ENCODE data around the gene MATK. TPM values are rescaled to one million over a fixed set of nuclear protein-coding genes. Genes with fewer than 3 reads are reported as not detected.

MATK gene
- total RNA-seq, 1 donor from 2014 or later, result 1.8 TPM

GRCh38 chr19:3750211-3750610 is 36.0 kb downstream of the MATK start:
- TF ChIP-seq CTCF (IDR thresholded peaks at IDR 0.05; ENCODE audit: unreplicated experiment), result no peak
- no peaks in the 10 kb centered on the region for H3K4me1 Mint-ChIP-seq (ENCODE audit: low read depth)
- H3K27me3 Mint-ChIP-seq, result no peaks in the 10 kb centered on the region
- no peak overlapping the region for H3K27ac Mint-ChIP-seq
- H3K9me3 Mint-ChIP-seq (ENCODE audit: low read depth), result no peaks in the 10 kb centered on the region
- H3K36me3 Mint-ChIP-seq (ENCODE audit: insufficient read depth), result peaks cover 13% of the 10 kb centered on the region
- no peak for DNase-seq (ENCODE audit: low spot score, unreplicated experiment)
- H3K4me3 Mint-ChIP-seq (ENCODE audit: low read depth), result no peak overlapping the region

- H3K27ac Mint-ChIP-seq, result no peak overlapping the region
- H3K36me3 Mint-ChIP-seq (ENCODE audit: insufficient read depth), result peaks cover 8% of the 10 kb centered on the region
- H3K4me1 Mint-ChIP-seq (ENCODE audit: low read depth), result peaks cover 2% of the 10 kb centered on the region
- H3K9me3 Mint-ChIP-seq (ENCODE audit: low read depth), result no peaks in the 10 kb centered on the region
- H3K27me3 Mint-ChIP-seq, result no peaks in the 10 kb centered on the region
- no peak for TF ChIP-seq CTCF (IDR thresholded peaks at IDR 0.05; ENCODE audit: unreplicated experiment)
- no peak overlapping the region for H3K4me3 Mint-ChIP-seq (ENCODE audit: low read depth)
- DNase-seq (ENCODE audit: low spot score, unreplicated experiment), result no peak
These were observed 37.2 kb downstream of the MATK start for GRCh38 chr19:3748965-3749364.

GRCh38 chr19:3746371-3747056 is 39.7 kb downstream of the MATK start:
- Mint-ChIP-seq H3K27ac (no peak overlapping the region), H3K9me3 (ENCODE audit: low read depth) (no peaks in the 10 kb centered on the region), H3K36me3 (ENCODE audit: insufficient read depth) (peaks cover 6% of the 10 kb centered on the region), H3K4me1 (ENCODE audit: low read depth) (peaks cover 3% of the 10 kb centered on the region), H3K27me3 (no peaks in the 10 kb centered on the region), H3K4me3 (ENCODE audit: low read depth) (no peak overlapping the region)
- no peak for TF ChIP-seq CTCF (IDR thresholded peaks at IDR 0.05; ENCODE audit: unreplicated experiment)
- no peak for DNase-seq (ENCODE audit: low spot score, unreplicated experiment)

- TF ChIP-seq CTCF (IDR thresholded peaks at IDR 0.05; ENCODE audit: unreplicated experiment), result no peak
- Mint-ChIP-seq H3K4me1 (ENCODE audit: low read depth) (peaks cover 3% of the 10 kb centered on the region), H3K36me3 (ENCODE audit: insufficient read depth) (peaks cover 5% of the 10 kb centered on the region), H3K27ac (no peak overlapping the region), H3K4me3 (ENCODE audit: low read depth) (no peak overlapping the region), H3K27me3 (no peaks in the 10 kb centered on the region), H3K9me3 (ENCODE audit: low read depth) (no peaks in the 10 kb centered on the region)
- DNase-seq (ENCODE audit: low spot score, unreplicated experiment), result no peak
These were observed 40.7 kb downstream of the MATK start for GRCh38 chr19:3745363-3746045.

- Mint-ChIP-seq H3K4me3 (ENCODE audit: low read depth) (no peak overlapping the region), H3K36me3 (ENCODE audit: insufficient read depth) (no peaks in the 10 kb centered on the region), H3K9me3 (ENCODE audit: low read depth) (no peaks in the 10 kb centered on the region), H3K27ac (no peak overlapping the region), H3K4me1 (ENCODE audit: low read depth) (peaks cover 3% of the 10 kb centered on the region), H3K27me3 (no peaks in the 10 kb centered on the region)
- no peak for DNase-seq (ENCODE audit: low spot score, unreplicated experiment)
- TF ChIP-seq CTCF (IDR thresholded peaks at IDR 0.05; ENCODE audit: unreplicated experiment), result no peak
These were observed 42.7 kb downstream of the MATK start for GRCh38 chr19:3743486-3743885.
